Kidney glomerular epithelial cell (primary cell): Measurements from ENCODE around the gene MIA3.
"Not testable (repeated sequence)": the region's sequence is repeated elsewhere in the genome, so short reads cannot be mapped to it uniquely, and the experiment has no call there.

Experiments
- DNase-seq: peaks from one replicate; lab custom pipeline; 2025; lab: John Stamatoyannopoulos, UW

The MIA3 gene, protein sequence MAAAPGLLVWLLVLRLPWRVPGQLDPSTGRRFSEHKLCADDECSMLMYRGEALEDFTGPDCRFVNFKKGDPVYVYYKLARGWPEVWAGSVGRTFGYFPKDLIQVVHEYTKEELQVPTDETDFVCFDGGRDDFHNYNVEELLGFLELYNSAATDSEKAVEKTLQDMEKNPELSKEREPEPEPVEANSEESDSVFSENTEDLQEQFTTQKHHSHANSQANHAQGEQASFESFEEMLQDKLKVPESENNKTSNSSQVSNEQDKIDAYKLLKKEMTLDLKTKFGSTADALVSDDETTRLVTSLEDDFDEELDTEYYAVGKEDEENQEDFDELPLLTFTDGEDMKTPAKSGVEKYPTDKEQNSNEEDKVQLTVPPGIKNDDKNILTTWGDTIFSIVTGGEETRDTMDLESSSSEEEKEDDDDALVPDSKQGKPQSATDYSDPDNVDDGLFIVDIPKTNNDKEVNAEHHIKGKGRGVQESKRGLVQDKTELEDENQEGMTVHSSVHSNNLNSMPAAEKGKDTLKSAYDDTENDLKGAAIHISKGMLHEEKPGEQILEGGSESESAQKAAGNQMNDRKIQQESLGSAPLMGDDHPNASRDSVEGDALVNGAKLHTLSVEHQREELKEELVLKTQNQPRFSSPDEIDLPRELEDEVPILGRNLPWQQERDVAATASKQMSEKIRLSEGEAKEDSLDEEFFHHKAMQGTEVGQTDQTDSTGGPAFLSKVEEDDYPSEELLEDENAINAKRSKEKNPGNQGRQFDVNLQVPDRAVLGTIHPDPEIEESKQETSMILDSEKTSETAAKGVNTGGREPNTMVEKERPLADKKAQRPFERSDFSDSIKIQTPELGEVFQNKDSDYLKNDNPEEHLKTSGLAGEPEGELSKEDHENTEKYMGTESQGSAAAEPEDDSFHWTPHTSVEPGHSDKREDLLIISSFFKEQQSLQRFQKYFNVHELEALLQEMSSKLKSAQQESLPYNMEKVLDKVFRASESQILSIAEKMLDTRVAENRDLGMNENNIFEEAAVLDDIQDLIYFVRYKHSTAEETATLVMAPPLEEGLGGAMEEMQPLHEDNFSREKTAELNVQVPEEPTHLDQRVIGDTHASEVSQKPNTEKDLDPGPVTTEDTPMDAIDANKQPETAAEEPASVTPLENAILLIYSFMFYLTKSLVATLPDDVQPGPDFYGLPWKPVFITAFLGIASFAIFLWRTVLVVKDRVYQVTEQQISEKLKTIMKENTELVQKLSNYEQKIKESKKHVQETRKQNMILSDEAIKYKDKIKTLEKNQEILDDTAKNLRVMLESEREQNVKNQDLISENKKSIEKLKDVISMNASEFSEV (N-terminal part only)

DNA sequence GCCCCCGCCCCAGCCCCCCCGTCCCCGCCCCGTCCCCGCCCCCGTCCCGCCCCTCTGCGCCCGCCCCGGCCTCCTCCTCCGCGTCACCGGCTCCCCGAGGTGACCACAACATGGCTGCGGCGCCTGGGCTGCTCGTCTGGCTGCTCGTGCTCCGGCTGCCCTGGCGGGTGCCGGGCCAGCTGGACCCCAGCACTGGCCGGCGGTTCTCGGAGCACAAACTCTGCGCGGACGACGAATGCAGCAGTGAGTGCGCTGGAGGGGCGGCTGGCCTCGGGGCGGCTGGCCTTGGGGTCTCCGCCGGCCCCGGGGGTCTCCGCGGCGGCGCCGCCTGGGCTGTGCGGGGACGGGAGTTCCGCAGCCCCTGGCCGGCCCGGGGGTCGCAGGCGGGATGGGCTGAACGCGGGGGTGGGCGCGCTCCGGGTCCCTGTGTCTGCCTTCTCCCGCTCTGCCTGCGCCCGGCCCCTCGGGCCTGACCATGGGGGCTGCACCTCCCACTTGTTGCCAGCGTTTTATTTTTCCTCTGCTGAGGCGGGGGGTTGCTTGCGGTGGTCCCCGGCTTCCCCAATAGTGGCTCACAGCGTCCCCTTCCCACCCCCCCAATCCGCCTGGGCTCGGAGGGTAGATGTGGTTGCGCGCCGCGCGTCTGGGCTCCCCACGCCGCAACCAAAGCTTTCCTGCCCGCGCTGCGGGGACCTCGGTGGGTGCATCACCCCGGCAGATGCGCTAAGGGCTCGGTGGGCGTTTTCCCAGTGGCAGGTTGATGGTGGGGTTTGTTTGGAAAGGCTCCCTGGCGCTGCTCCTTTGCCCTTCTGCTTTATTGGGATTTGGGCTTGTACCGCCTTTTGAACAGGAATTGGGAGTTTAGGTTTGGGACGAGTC, at the start of gene MIA3:
MIA3 (plus strand) TSS at position 97 of the 879 bp plus-strand sequence; CDS start at position 111, 14 bp downstream.
- peak; percentile 49 for DNase-seq

DNA sequence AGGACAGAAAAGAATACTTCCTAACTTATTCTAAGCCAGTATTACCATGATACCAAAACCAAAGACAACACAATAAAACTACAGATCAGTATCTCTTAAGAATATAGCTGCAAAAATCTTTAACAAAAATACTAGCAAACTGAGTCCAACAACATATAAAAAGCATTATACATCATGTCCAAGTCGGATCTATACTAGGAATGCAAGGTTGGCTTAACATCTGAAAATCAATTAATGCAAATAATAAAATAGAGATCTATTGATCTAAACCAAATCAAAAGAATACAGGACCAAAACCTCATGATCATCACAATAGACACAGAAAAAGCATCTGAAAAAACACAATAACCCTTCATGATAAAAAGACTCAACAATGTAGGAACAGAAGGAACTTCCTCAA, 47.1 kb upstream of the MIA3 start:
- DNase-seq, result no peak

DNA sequence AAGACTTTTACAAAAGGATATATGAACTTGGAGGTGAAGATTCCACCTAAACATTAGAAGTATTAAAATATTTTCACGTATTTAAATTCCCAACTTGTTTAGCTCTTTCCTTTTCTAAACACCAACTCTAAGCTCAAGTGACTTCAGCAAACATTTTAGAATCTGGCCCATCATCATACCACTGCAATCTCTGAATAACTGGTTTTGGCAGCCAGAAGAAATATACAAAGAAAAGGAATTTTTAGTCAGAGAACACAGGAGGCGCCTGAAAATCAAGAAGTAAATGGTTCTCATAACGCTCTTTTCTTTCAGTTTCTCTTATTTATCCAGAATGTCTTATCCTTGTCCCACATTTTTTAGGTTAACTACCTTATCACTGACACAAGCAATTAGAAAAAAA, 38.6 kb upstream of the MIA3 start:
- no peak for DNase-seq

DNA sequence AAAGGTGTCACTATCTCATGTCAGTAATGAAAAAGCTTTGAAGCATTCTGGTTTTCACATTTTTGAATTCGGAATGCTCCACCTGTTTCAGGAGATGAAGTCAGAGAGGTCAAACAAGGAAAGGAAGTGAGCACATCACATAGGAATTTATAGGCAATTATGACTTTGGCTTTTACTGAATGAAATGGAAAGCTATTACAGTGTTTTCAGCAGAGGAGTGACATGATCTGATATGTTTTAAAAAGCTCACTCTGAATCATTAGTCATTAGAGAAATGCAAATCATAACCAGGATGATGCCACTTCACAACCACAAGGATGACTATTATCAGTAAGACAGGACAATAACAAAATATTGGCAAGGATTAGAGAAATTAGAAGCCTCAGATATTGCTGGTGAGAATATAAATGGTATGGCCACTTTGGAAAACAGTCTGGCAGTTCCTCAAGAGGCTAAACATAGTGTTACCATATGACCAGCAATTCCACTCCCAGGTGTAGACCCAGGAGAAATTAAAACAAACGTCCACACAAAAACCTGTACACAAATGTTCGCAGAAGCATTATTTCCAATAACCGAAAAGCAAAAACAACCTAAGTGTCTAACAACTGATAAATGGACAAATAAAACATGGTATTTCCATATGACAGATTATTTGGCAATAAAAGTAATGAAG, 35.7 kb upstream of the MIA3 start:
- DNase-seq, result peak; percentile 64

DNA sequence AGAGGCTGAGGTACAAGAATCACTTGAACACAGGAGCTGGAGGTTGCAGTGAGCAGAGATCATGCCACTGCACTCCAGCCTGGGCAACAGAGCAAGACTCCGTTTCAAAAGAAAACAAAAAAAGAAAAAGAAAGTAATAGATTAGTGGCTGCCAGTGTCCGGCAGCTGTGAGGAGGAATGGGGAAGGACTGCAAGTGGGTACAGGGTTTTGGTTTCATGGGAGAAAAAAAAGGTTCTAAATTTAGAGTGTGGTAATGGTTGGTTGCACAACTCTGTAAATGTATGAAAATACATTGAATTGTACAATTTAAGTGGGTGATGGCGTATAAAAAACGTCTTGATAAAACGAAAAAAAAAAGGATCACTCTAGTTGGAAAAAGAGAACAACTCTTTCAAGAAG, 34.8 kb upstream of the MIA3 start:
- no peak for DNase-seq

DNA sequence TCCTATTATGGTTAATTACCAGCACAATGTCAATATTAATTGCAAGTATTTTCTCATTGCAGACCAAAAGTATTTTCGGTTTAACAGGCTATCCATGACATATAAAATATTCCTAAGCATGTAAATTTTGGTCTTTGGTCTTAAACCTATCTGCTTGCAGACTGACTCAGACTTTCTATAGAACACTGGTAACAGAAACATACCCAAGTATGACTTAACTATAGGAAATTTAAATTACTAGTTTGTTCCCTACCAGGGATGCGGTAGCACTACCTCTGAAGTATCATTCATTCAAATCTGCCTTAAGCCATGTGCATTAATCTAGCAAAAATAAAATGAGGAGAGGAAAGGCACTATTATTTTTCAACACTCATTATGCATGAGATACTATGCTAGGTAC, 31.1 kb upstream of the MIA3 start:
- DNase-seq, result no peak

DNA sequence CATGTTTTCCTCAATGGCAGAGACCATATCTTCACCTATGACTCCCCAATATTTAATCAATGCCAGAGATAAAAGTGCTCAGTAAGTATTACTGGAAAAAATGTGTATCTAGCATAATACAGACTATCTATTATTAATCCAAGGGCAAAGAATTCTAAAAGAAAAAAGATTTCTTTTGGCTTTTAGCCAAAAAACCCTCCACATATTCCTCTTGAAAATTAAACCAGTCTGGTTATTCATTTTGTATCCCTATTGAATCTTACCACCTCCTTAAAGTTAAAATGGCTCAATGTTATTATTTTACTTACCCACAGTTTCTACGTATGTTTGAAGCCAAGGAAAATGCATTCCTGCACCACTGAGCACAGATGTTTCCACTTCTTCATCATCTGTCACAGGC, 29.8 kb upstream of the MIA3 start:
- DNase-seq, result no peak

DNA sequence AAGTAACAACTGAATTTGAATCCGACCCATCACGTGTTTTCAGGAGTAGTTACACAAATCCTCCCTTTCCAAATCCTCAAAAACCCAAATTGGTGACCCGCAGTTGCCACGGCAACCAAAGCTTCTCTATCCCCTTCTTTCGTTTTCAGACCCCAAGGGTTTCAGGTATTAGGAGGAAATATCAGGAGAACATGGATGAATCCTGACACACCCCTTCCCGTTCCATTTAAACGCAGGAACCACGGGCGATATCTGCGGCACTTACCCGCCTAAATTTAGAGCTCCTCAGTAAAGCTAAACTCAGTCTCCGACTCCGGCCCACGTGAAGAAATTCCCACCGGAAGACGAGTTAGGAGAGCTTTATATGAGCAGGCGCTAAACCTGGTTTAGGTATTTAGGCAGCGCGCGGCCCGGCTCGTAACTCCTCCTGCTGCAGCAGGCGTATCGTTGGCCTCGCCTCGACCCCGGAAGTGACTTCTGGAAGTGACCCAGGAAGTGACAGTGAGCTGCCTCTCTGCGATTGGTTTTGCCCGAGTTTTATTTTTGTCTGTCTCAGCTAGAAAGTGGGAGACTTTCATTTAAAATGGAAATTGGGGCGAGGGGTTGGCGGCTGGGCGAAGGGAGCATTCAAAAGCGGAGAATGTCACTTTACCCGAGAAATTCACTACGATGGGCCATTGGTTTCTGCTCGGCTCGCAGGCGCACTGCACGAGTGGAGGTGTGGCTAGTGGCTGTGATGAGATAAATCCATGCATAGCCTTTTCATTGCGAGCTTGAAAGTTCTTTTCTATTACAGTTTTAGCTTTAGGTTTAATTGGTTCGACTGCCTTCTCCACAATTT, 28.2 kb upstream of the MIA3 start, which contains the start of gene TAF1A:
TAF1A (minus strand) TSS at position 472 of the 841 bp plus-strand sequence.
- peak; percentile 85 for DNase-seq

DNA sequence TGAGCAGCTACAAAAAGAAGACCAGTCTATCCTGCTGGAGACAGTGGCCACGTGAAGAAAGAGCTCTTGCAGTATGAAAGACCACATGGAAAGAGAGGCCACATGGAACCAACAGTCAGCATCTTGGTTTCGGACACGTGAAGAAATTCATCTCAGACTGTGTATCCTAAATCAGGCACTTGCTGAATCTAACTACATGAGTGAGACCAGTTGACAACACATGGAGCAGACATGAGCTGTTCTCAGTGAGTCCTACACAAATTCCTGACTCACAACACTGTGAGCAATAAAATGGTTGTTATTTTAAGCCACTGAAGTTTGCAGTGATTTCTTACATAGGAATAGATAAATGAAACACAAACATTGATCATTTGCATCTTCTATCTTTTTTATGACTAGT, 25.7 kb upstream of the MIA3 start:
- DNase-seq, result peak; percentile 19

DNA sequence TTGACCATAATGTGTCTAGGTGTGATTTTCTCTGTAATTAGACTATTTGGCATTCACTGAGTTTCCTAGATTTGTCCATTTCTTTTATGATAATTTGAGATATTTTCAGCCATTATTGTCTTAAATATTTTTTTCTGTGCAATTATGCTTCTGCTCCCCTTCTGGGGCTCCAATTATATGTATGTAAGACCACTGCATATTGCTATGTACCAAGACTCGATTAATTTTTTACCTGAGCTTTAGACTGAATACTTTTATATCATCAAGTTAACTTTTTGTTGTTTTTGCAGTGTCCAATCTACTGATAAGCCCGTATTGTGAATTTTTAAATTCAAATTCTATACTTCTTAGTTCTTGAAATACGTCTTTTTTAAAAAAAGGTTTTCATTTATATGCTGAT, 23.1 kb upstream of the MIA3 start:
- DNase-seq, result no peak

DNA sequence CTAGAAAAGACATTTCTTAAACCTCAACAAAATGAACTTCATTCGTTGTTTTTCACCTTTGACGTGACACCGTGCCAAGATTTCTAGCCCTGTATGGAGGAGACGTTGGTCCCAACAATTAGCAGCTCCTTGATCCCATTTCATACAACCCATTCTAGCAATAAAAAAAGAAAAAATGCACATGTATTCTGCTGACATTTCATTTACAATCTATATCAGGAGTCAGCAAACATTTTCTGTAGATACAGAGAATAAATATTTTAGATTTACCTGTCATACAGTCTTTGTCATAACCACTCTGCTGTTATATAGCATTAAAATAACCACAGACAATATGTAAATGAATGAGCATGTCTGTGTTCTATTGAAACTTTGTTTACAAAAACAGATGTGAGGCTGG, 21.2 kb upstream of the MIA3 start:
- DNase-seq, result no peak

DNA sequence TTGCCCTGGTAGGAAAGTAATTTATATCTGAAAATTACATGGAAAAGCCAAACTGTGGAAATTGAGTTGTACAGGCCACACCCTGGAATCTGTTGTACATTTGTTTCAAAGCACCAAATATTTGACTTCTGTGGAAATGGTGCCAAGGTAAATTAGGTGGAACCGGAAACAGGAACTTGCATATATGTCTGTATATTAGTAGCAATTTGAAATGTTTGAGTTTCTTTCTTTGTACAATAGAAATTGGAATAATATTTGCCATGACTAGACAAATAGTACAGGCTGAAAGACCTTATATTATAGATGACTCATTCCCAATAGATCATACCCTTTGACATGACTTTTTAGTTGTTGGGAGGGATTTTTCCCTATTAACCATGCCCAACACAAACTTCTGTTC, 17.6 kb upstream of the MIA3 start:
- no peak for DNase-seq

DNA sequence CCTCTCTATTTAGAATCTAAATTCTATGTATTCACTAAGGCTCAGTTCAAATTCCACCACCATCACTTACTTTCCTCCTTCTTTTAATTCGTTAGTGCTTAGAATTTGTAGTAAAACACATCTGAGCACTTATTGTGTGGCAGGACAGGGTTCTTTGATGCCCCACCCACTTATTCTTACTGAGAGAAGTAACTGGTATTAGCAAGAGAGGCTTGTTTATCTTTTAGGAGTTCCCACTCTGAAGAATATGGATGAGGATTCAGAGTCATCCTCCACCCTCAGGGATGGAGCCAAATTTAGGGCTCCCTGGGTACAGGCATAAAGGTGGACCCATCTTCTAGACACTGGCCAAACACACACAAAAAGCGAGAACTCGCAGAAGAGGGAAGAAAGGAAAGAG, 16.6 kb upstream of the MIA3 start:
- no peak for DNase-seq

DNA sequence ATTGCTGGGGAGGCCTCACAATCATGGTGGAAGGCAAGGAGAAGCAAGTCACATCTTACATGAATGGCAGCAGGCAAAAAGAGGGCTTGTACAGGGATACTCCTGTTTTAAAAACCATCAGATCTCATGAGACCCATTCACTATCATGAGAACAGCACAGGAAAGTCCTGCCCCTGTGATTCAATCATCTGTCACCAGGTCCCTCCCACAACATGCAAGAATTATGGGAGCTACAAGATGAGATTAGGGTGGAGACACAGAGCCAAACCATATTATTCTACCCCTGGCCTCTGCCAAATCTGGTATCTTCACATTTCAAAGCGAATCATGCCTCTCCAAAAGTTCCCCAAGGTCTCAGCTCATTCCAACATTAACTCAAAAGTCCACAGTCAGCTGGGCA, 11.1 kb upstream of the MIA3 start:
- no peak for DNase-seq

DNA sequence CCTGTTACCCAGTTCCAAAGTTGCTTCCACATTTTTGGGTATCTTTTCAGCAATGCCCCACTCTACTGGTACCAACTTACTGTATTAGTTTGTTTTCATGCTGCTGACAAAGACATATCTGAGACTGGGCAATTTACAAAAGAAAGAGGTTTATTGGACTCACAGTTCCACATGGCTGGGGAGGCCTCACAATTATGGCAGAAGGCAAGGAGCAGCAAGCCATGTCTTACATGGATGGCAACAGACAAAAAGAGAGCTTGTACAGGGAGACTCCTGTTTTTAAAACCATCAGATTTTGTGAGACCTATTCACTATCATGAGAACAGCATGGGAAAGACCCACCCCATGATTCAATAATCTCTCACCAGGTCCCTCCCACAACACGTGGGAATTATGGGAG, 8.8 kb upstream of the MIA3 start:
- not testable (repeated sequence) for DNase-seq

DNA sequence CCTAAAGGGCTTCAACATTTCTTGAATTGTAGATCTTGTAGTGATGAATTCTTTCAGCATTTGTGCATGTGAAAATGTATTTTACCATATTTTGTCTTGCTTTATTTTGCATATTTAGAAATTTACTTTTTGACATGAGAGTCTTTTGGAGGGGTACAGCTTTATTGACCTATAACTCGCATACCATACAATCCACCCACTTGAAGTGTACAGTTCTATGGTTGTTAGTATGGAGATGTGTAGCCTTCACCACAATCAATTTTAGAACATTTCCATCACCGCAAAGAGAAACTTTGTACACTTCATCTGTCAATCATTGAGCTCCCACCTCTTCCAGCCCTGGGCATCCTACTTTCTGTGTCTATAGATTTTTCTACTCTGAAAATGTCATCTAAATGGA, 7.2 kb upstream of the MIA3 start:
- no peak for DNase-seq

DNA sequence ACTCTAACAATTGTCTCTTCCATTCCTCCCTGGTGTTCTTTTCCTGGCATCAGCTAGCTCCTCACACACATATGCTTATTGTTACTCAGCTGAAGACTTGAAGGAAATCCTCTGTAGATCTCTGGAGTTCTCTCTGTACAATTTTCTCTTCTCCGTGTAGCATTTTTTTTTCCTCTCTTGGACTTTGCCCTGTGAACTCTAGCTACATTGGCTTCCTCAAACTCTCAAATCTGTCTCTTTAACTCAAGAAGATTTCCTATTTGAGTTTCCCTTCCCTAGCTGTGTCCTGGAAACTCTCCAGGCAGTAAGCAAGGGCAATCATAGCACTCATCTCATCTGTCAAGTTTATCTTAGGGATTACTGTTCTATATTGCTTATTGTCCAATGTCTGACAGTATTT, 4.3 kb upstream of the MIA3 start:
- no peak for DNase-seq

DNA sequence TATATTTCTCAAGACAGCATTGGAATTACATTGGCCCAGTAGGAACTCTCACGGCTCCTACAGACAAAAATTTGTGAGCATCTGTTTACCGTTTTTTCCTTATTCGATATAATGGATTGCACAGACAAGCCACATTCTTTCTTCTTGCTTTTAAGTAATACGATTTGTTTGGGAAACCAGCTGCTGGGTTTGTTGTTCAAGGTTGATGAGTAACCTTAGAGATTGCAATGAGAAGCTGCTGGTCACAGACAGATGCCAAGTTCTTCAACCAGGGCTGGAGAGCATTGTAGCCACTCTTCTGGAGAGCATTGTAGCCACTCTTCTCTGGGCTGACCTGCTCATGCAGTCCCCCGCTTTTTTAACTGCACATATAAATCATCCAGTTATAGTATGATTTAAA, 1.4 kb upstream of the MIA3 start:
- DNase-seq, result peak; percentile 11

DNA sequence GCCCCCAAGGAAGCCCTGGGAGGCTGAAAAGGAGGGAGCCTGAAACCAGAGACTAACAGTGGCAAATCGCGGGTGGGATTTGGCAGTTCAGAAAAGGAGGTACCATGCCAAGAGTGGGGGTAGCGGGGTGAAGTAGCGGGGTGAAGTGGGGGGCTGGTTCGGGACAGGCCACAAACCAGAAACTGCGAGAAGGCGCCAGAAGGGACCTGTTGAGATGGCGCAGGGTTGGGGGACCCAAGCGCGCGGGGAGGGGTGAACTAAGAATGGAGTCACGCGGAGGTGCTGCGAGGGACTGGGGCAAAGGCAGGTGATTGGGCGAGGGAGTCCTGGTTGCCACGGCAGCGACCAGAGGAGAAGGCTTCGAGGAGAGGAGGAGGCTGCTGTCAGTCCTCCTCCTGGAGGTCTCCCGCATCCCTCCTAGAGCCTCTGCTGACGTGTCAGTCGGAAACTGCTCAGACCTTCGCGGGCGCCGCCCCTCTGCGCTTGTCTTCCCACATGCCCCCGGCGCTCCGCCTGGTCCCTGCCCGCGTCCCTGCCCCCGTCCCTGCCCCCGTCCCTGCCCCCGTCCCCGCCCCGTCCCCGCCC, 438 bp upstream of the MIA3 start:
- peak; percentile 96 for DNase-seq
